A673 (cell line): ENCODE measurements around the gene KIFC3. TPM values are rescaled to one million over a fixed set of nuclear protein-coding genes. Genes with fewer than 3 reads are reported as not detected.

Source experiments
- BruUV-seq: library from RNA; stranded (reverse); fragments of 400-500 nt; replicated peaks from 2 replicates; lab custom pipeline; 2021; lab: Mats Ljungman, UMichigan
- CTCF ChIA-PET: fragments of 300-600 bp; sonication (Branson Sonifier 250); formaldehyde crosslinking; loops from one replicate; lab custom pipeline; 2022; ENCODE audit warnings: antibody characterized with exemption; lab: Charles Lee
- POLR2A ChIA-PET: fragments of 300-600 bp; sonication (Branson Sonifier 250); formaldehyde crosslinking; loops from one replicate; lab custom pipeline; 2022; ENCODE audit warnings: antibody characterized with exemption; ENCODE audit not compliant: low non-redundant PET; lab: Charles Lee
- DNase-seq: peaks from one replicate; pipeline ENCODE4 v3.0.0-alpha.2; 2015; ENCODE audit warnings: low spot score
- H3K27ac ChIP-seq: fragments of 200-600 bp; sonication (generic); 2 replicates; pipeline ENCODE4 v1.5.1; 2016; ENCODE audit warnings: mixed run types, low read depth, mild to moderate bottlenecking, mixed read lengths, antibody characterized with exemption, low read length; ENCODE audit not compliant: poor library complexity, severe bottlenecking
- H3K27me3 ChIP-seq: fragments of 200-600 bp; sonication (generic); replicated peaks from 2 replicates; pipeline ENCODE4 v1.6.1; 2017; ENCODE audit warnings: mixed run types, low read depth, mild to moderate bottlenecking, mixed read lengths, antibody characterized with exemption, low read length; ENCODE audit not compliant: insufficient read depth, poor library complexity
- H3K36me3 ChIP-seq: fragments of 200-600 bp; sonication (generic); 2 replicates; pipeline ENCODE4 v1.6.1; 2016; ENCODE audit warnings: mixed run types, mild to moderate bottlenecking, mixed read lengths, antibody characterized with exemption, low read length; ENCODE audit not compliant: insufficient read depth, poor library complexity, severe bottlenecking
- H3K4me1 ChIP-seq: fragments of 200-600 bp; sonication (generic); 2 replicates; pipeline ENCODE4 v1.6.1; 2017; ENCODE audit warnings: mixed run types, mild to moderate bottlenecking, mixed read lengths, antibody characterized with exemption, low read length; ENCODE audit not compliant: insufficient read depth, poor library complexity, severe bottlenecking
- H3K4me3 ChIP-seq: fragments of 200-600 bp; sonication (generic); 2 replicates; pipeline ENCODE4 v1.5.1; 2016; ENCODE audit warnings: low read depth, mixed run types, mild to moderate bottlenecking, mixed read lengths, low read length; ENCODE audit not compliant: poor library complexity, severe bottlenecking
- H3K9me3 ChIP-seq: fragments of 200-600 bp; sonication (generic); 2 replicates; pipeline ENCODE4 v1.6.1; 2016; ENCODE audit warnings: mixed run types, low read depth, mild to moderate bottlenecking, mixed read lengths, antibody characterized with exemption, low read length; ENCODE audit not compliant: poor library complexity, severe bottlenecking
- EZH2 ChIP-seq: fragments of 200-600 bp; sonication (generic); IDR thresholded peaks from 2 replicates; pipeline ENCODE4 v1.6.1; 2017; ENCODE audit warnings: borderline replicate concordance, low read depth, mild to moderate bottlenecking, mixed read lengths, antibody characterized with exemption, low read length; ENCODE audit not compliant: poor library complexity, severe bottlenecking
- intact Hi-C: fragments of 100-400 bp; cut with micrococcal nuclease; formaldehyde crosslinking; loops from one replicate; pipeline ENCODE4 v1.10.0; 2022; ENCODE audit not compliant: unreplicated experiment
- total RNA-seq: library from RNA; stranded (reverse); gene quantifications from 2 replicates; pipeline ENCODE4 v1.2.3, GENCODE V29; 2021
- TF ChIP-seq, protein P1 (sequence below): fragments of 300-800, 200-600 bp; sonication (generic); conservative IDR thresholded peaks from 2 replicates; pipeline ENCODE4 v1.5.1; 2017; ENCODE audit warnings: low read depth, mild to moderate bottlenecking, antibody characterized with exemption, low read length, moderate library complexity, mixed read lengths

The KIFC3 gene
- total RNA-seq, 1 experiment from 2014 or later: 198 TPM

DNA sequence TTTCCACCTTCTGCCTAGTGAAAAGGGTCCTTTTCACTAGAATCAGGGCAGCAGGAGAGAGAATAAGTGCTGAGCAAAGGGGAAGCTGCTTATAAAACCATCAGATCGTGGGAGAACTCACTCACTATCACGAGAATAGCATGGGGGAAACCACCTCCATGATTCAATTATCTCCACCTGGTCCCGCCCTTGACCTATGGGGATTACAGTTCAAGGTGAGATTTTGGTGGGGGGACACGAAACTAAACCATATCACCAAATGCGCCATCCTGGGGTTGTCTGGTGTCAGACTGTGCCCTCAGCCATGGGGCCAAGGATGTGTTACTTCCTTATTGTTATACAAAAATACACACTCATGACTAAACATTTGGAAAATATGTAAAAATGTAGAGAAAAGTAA lies 77.1 kb downstream of the KIFC3 start:
- BruUV-seq: no TSS peak
- ChIA-PET POLR2A (no interaction called here), CTCF (no interaction called here)
- Histone ChIP-seq H3K27ac (no peak overlapping the region), H3K4me1 (no peaks in the 10 kb centered on the region), H3K4me3 (no peak overlapping the region), H3K27me3 (no peaks in the 10 kb centered on the region), H3K9me3 (no peaks in the 10 kb centered on the region), H3K36me3 (no peaks in the 10 kb centered on the region)
- intact Hi-C loops: no loop called here
- TF ChIP-seq, protein P1, sequence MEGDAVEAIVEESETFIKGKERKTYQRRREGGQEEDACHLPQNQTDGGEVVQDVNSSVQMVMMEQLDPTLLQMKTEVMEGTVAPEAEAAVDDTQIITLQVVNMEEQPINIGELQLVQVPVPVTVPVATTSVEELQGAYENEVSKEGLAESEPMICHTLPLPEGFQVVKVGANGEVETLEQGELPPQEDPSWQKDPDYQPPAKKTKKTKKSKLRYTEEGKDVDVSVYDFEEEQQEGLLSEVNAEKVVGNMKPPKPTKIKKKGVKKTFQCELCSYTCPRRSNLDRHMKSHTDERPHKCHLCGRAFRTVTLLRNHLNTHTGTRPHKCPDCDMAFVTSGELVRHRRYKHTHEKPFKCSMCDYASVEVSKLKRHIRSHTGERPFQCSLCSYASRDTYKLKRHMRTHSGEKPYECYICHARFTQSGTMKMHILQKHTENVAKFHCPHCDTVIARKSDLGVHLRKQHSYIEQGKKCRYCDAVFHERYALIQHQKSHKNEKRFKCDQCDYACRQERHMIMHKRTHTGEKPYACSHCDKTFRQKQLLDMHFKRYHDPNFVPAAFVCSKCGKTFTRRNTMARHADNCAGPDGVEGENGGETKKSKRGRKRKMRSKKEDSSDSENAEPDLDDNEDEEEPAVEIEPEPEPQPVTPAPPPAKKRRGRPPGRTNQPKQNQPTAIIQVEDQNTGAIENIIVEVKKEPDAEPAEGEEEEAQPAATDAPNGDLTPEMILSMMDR: no peak
- TF ChIP-seq EZH2: no peak
- DNase-seq: no peak

DNA sequence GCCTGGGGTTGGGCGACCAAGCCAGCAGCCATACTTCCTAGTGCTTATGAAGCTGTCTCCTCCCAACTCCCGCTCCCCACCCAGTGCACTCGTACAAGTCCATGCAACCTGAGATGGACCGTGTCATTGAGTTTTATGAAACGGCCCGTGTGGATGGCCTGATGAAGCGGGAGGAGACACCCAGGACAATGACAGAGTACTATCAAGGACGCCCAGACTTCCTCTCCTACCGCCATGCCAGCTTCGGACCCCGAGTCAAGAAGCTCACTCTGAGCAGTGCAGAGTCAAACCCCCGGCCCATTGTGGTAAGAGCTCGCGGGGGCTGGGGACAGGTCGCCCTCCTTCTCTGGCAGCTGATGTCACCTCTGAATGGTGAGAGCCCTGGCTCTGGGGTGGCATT lies 77.8 kb downstream of the KIFC3 start:
- ChIA-PET CTCF (no interaction called here), POLR2A (no interaction called here)
- BruUV-seq: no TSS peak
- Histone ChIP-seq H3K36me3 (no peaks in the 10 kb centered on the region), H3K9me3 (no peaks in the 10 kb centered on the region), H3K27me3 (no peaks in the 10 kb centered on the region), H3K4me3 (no peak overlapping the region), H3K4me1 (no peaks in the 10 kb centered on the region), H3K27ac (no peak overlapping the region)
- TF ChIP-seq, protein P1: no peak
- no peak for TF ChIP-seq EZH2
- intact Hi-C loops: no loop called here
- DNase-seq: no peak

DNA sequence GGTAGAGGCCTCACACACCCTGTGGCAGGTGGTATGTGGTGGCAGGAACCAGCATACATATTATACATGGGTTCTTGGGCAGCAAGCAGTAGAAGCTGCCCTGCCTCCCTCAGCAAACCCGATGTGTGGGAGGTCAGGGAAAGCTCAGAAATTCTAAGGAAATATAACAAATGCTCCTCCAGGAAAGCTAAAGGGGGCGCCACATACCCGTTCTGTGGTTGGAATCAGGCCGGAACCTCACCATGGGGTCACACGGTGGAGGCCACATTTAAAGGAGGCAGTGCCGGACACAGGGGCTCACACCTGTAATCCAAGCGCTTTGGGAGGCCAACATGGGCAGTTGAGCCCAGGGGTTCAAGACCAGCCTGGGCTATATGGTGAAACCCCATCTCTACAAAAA lies 79.1 kb downstream of the KIFC3 start:
- POLR2A ChIA-PET: no interaction called here
- no peak overlapping the region for H3K4me3 ChIP-seq
- CTCF ChIA-PET: no interaction called here
- intact Hi-C loops: no loop called here
- no peak for DNase-seq
- TF ChIP-seq EZH2: no peak
- TF ChIP-seq, protein P1: no peak
- H3K9me3 ChIP-seq: no peaks in the 10 kb centered on the region
- H3K4me1 ChIP-seq: no peaks in the 10 kb centered on the region
- BruUV-seq: no TSS peak
- H3K36me3 ChIP-seq: no peaks in the 10 kb centered on the region
- no peak overlapping the region for H3K27ac ChIP-seq
- H3K27me3 ChIP-seq: no peaks in the 10 kb centered on the region
